Ecto neural progenitor cell (in vitro differentiated cells): ENCODE data around the gene PPP6R1.

Experiments used
- DNase-seq: peaks from one replicate; pipeline ENCODE4 v3.0.0-alpha.2; 2018; ENCODE audit warnings: low spot score

The PPP6R1 gene

DNA sequence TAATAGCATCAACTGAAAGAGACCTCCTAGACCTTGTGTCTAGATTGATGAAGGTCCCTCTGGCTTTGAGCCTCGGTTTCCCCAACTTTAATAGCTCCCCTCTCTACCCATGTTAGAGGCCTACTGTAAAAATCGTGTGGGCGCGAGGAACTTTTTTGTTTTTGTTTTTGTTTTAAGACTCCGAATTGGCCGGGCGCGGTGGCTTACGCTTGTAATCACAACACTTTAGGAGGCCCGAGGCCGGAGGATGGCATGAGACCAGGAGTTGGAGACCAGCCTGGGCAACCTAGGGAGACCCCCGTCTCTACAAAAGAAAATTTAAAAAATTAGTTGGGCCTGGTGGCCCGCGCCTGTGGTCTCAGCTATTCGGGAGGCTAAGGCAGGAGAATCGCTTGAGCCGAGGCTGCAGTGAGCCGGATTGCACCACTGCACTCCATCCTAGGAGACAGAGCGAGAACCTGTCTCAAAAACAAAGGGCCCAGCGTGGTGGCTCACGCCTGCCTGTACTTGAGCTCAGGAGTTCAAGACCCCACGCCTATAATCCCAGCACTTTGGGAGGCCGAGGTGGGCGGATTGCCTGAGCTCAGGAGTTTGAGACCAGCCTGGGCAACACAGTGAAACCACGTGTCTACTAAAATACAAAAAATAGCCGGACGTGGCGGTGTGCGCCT is 858 bp upstream of the PPP6R1 start:
- peak; percentile 58 for DNase-seq

DNA sequence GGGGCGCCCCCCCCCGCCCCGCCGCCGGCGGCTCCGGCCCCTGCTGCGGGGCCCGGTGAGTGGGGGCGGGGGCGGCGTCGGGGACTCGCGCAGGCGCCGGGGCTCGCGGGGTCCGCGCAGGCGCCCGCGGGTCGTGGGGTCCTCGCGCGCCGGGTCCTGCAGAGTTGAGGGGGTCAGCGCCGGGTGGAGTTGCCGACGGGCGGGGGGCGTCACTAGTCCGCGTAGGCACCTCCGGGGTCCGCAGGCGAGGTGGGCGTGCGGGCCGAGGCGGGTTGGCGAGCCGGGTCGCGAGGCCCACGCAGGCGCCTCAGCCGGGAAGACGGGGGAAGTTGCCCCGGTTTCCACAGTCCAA is 365 bp downstream of the PPP6R1 start:
- DNase-seq, result no peak

- peak; percentile 59 for DNase-seq
Observed at GRCh38 chr19:55257461-55258420, 1.1 kb downstream of the PPP6R1 start.

- no peak for DNase-seq
Observed at GRCh38 chr19:55256562-55257460, 2.0 kb downstream of the PPP6R1 start.

GRCh38 chr19:55255618-55256423 is 3.0 kb downstream of the PPP6R1 start:
- no peak for DNase-seq

- no peak for DNase-seq
Observed at GRCh38 chr19:55254625-55254977, 4.2 kb downstream of the PPP6R1 start.

- no peak for DNase-seq
Observed at GRCh38 chr19:55253842-55254624, 4.8 kb downstream of the PPP6R1 start.

DNA sequence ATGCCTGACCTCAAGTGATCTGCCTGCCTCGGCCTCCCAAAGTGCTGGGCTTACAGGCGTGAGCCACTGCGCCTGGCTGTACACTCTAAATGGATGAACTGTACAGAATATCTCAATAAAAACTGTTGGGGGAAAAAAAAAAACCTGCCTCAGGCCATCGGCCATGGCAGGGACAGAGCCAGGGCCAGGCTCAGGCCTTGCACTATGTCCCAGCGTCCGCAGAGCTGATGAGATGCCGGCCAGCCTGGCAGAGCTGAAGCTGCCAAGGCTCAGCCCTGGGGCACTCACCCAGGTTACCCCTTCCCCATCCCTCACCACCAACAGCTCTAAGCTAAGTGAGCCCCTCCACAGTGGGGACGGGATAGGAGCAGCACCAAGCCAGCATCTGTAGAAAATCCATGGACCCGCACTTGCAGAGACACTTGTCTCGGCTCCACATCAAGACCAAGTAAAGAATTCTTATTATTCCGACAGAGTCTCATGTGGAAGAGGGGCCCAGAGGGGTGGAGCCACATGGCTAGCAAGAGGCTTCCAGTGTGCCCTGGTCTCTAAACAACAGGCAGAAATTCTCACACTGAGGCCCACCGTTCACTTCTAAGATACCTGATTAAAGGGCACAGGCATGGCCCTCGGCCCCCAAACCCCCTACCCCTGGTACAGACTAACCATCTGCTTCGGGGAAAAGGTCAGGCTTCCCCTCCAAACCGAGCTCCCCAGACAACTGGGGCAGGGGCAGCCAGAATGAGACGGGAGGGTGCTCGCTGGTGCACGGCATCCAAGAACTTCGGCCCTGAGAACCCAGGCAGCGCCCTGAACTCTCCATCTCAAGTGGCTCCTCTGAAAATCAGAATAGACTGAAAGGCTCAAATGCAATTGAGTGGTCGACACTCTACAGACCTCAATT is 5.8 kb downstream of the PPP6R1 start:
- DNase-seq, result no peak

- no peak for DNase-seq
Observed at GRCh38 chr19:55251341-55252081, 7.3 kb downstream of the PPP6R1 start.

GRCh38 chr19:55250262-55251036 is 8.4 kb downstream of the PPP6R1 start:
- DNase-seq, result no peak

GRCh38 chr19:55249841-55250240 is 9.0 kb downstream of the PPP6R1 start:
- DNase-seq, result no peak

- no peak for DNase-seq
Observed at GRCh38 chr19:55248704-55249103, 10.1 kb downstream of the PPP6R1 start.

- DNase-seq, result no peak
Observed at GRCh38 chr19:55248166-55248675, 10.6 kb downstream of the PPP6R1 start.

DNA sequence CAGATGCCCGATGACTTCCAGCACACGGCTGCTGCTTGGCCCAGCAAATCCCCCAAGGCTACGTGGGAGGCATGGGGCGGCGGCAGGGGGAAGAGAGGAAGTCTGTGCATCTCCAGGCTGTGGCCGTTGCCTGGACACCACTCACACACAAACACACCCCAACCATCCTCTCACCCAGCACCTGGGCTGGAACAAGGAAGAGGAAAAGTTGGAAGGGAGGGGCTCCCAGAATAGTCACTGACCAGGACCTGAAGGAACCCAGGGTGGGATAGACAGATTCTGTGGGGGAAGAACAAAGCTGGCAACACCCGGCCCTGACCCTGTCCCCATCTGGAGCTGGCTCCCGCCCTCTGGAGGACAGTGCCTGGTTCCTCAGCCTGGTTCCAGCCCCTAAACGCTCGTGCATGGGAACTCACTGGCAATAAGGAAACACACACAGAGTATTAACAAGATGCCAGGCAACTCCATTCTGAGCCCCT is 11.2 kb downstream of the PPP6R1 start:
- DNase-seq, result no peak

DNA sequence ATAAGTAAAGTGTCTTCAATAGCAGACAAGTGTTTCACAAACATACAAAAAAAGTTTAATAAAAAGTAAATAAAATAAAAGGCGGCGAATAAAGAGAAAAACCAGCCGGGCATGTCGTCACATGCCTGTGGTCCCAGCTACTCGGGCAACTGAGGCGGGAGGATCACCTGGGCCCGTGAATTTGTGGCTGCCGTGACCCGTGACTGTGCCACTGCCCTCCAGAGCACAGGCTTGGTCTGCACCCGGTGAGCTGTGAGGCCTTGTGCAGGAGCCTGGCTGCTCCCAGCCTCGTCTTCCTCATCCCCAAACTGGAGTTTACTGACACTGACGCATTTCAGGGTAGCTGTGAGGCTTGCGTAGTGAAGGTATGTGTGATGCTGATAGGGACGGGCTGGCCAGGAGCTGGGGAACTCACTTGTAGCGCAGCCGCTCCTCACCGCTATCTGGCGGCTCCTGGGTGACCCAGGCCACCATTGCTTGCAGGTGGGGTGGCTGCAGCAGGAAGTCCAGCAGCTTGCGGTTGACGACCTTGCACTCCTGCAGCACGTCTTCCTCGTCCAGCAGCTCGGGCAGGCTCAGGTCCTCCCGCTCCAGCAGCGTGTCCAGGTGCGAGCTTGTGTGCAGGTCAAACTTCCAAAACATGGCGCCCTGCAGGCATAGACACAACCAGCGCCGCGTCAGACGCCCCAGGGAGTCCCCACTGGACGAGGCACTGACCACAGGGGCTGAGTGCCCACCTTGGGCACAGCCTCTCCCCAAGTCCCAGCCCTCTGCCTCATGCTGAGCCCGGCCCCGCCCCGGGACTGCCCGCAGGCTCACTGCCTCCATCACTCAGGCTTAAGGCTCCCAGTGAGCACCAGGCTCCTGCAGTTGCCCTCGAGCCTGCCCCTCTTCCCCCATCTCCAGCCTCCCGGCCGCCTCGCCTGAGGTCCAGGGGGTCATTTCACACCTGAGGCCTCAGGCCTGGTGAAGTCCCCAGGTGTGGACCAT is 12.1 kb downstream of the PPP6R1 start:
- no peak for DNase-seq

GRCh38 chr19:55245236-55245904 is 13.4 kb downstream of the PPP6R1 start:
- DNase-seq, result no peak
